CD14-positive monocyte (primary cell): ENCODE data around the gene SLC16A4. TPM values are rescaled to one million over a fixed set of nuclear protein-coding genes. Genes with fewer than 3 reads are reported as not detected.
"Not testable (repeated sequence)": the region's sequence is repeated elsewhere in the genome, so short reads cannot be mapped to it uniquely, and the experiment has no call there.

Experiments
- DNase-seq, 3 donors: peaks; one replicate each; pipeline ENCODE4 v3.0.0-alpha.2; 2011 to 2022
- H2AFZ ChIP-seq: 2 replicates; pipeline ENCODE4 v1.6.0; 2012; ENCODE audit warnings: mild to moderate bottlenecking, low read depth, low read length, inconsistent platforms; ENCODE audit not compliant: insufficient read depth, poor library complexity, severe bottlenecking
- H3K27ac ChIP-seq, 2 donors: 1 replicate in 1 of 2; 2 replicates in 1 of 2; pipeline ENCODE4 v1.5.1; 2012 to 2013; ENCODE audit warnings: low read length in 2 of 2, control low read depth in 1 of 2, inconsistent platforms in 1 of 2, low read depth in 1 of 2, mild to moderate bottlenecking in 1 of 2
- H3K27me3 ChIP-seq, 2 donors: one replicate each; pipeline versions ENCODE4 v1.6.0 to v1.6.1; 2011 to 2013; ENCODE audit warnings: low read length in 2 of 2; ENCODE audit not compliant: control insufficient read depth in 2 of 2, insufficient read depth in 2 of 2
- H3K36me3 ChIP-seq, 2 donors: replicated peaks in 1 of 2; 1 replicate in 1 of 2; 2 replicates in 1 of 2; pipeline versions ENCODE4 v1.5.1 to v1.6.1; 2012 to 2013; ENCODE audit warnings: low read length in 2 of 2, control low read depth in 1 of 2, inconsistent platforms in 1 of 2, mild to moderate bottlenecking in 1 of 2; ENCODE audit not compliant: insufficient read depth in 2 of 2, control insufficient read depth in 1 of 2
- H3K4me1 ChIP-seq, 2 donors: 1 replicate in 1 of 2; 2 replicates in 1 of 2; pipeline versions ENCODE4 v1.5.1 to v1.6.1; 2012 to 2013; ENCODE audit warnings: low read length in 2 of 2, control low read depth in 1 of 2, inconsistent platforms in 1 of 2, mild to moderate bottlenecking in 1 of 2, moderate library complexity in 1 of 2; ENCODE audit not compliant: insufficient read depth in 2 of 2, control insufficient read depth in 1 of 2
- H3K4me2 ChIP-seq: replicated peaks from 2 replicates; pipeline ENCODE3; 2012; ENCODE audit warnings: low read length, moderate library complexity, mild to moderate bottlenecking; ENCODE audit not compliant: poor library complexity, severe bottlenecking; ENCODE audit errors: extremely low read depth
- H3K4me3 ChIP-seq, 3 experiments: fragments of 200-600 bp in 1 of 3; sonication (generic) in 1 of 3; replicated peaks in 1 of 3; 1 replicate in 2 of 3; 2 replicates in 1 of 3; pipeline ENCODE4 v1.5.1; 2011 to 2013; ENCODE audit warnings: low read length in 3 of 3, mild to moderate bottlenecking in 3 of 3, control low read depth in 2 of 3, low read depth in 2 of 3, inconsistent platforms in 1 of 3, moderate library complexity in 1 of 3
- H3K79me2 ChIP-seq: 2 replicates; pipeline ENCODE4 v1.6.0; 2012; ENCODE audit warnings: mild to moderate bottlenecking, control low read depth, inconsistent platforms, low read length, moderate library complexity; ENCODE audit not compliant: insufficient read depth
- H3K9ac ChIP-seq: 2 replicates; pipeline ENCODE4 v1.6.0; 2017; ENCODE audit warnings: low read length, mild to moderate bottlenecking; ENCODE audit not compliant: insufficient read depth, poor library complexity, severe bottlenecking
- H3K9me3 ChIP-seq, 2 donors: replicated peaks in 1 of 2; 1 replicate in 1 of 2; 2 replicates in 1 of 2; pipeline versions ENCODE4 v1.5.1 to v1.6.1; 2012 to 2013; ENCODE audit warnings: low read length in 2 of 2, control low read depth in 1 of 2; ENCODE audit not compliant: control insufficient read depth in 1 of 2, insufficient read depth in 1 of 2
- H4K20me1 ChIP-seq: 2 replicates; pipeline ENCODE4 v1.6.0; 2012; ENCODE audit warnings: mild to moderate bottlenecking, low read length, control low read depth, moderate library complexity; ENCODE audit not compliant: insufficient read depth
- H3K27ac Mint-ChIP-seq, 7 donors: one replicate each; pipeline ENCODE4 v1.8.0; 2020; ENCODE audit warnings: mild to moderate bottlenecking in 7 of 7, mixed read lengths in 7 of 7, moderate library complexity in 6 of 7, inconsistent platforms in 2 of 7
- H3K27me3 Mint-ChIP-seq, 3 donors: one replicate each; pipeline ENCODE4 v1.8.0; 2021 to 2022; ENCODE audit warnings: low read depth in 3 of 3, mild to moderate bottlenecking in 3 of 3, mixed read lengths in 3 of 3, moderate library complexity in 3 of 3, inconsistent platforms in 1 of 3
- H3K36me3 Mint-ChIP-seq, 2 donors: one replicate each; pipeline ENCODE4 v1.8.0; 2020; ENCODE audit warnings: mixed read lengths in 2 of 2, inconsistent platforms in 1 of 2, mild to moderate bottlenecking in 1 of 2
- H3K4me1 Mint-ChIP-seq: one replicate; pipeline ENCODE4 v1.8.0; 2020; ENCODE audit warnings: mild to moderate bottlenecking, mixed read lengths
- H3K4me3 Mint-ChIP-seq, 2 donors: one replicate each; pipeline ENCODE4 v1.8.0; 2020; ENCODE audit warnings: mild to moderate bottlenecking in 2 of 2, mixed read lengths in 2 of 2, moderate library complexity in 1 of 2
- H3K9me3 Mint-ChIP-seq, 7 donors: one replicate each; pipeline ENCODE4 v1.8.0; 2020 to 2022; ENCODE audit warnings: mixed read lengths in 7 of 7, mild to moderate bottlenecking in 6 of 7, moderate library complexity in 6 of 7, inconsistent platforms in 2 of 7
- WGBS: methylation state at CpG from one replicate; pipeline ENCODE4 v1.1.5; 2013; ENCODE audit warnings: missing lambda C conversion rate; ENCODE audit not compliant: insufficient coverage; 5-methylcytosine and 5-hydroxymethylcytosine counted together
- intact Hi-C, 2 donors: fragments of 100-400 bp; cut with micrococcal nuclease; formaldehyde crosslinking; loops; one replicate each; pipeline versions ENCODE4 v1.15.0 to v1.15.1; 2023
- polyA plus RNA-seq, 3 donors: library from polyadenylated mRNA; depleted of rRNA in 1 of 3; unstranded in 2 of 3; stranded (reverse) in 1 of 3; fragments of 300-500 nt in 2 of 3; fragments of >200 nt in 1 of 3; fragmentation: Illumina TruSeq in 2 of 3; gene quantifications; 1 replicate in 2 of 3; 2 replicates in 1 of 3; pipeline ENCODE4 v1.2.3, GENCODE V29; 2012 to 2021
- TF ChIP-seq, protein P1 (sequence below): fragments of 200-600 bp; IDR thresholded peaks from one replicate; pipeline ENCODE4 v1.8.0; 2022; ENCODE audit warnings: antibody characterized with exemption, mild to moderate bottlenecking

The SLC16A4 gene
- polyA plus RNA-seq, 3 donors = 0.13 to 0.26 (median 0.25) TPM

DNA sequence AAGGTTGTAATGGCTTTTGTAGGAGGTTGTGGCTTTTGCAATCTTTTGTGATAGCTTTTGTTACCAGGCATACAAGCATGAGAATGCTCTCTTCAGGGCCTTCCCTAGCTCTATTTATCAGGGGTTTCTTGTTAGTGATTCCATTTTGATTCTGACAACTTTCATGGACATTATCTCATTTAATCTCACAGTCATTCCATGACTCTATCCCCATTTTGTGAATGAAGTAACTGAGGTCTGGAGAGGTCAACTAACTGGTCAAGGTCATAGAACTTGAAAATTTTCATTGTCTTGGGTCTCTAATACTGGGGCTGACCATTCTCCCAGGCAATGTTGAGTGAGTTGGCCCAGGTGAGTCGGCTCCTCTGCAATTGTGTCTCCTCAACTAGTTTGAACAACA is 27.9 kb upstream of the SLC16A4 start:
- 100% methylated on average over 1 of the region's 1 CpG for WGBS
- no peak overlapping the region for H3K4me3 Mint-ChIP-seq
- no peak overlapping the region for H3K27ac Mint-ChIP-seq
- Histone ChIP-seq H2AFZ (no peak overlapping the region), H3K9ac (no peak overlapping the region), H3K9me3 (peaks cover 0 to 3% of the 10 kb centered on the region in 2 donors), H4K20me1 (no peaks in the 10 kb centered on the region), H3K27ac (no peak overlapping the region), H3K79me2 (no peaks in the 10 kb centered on the region), H3K4me2 (no peak overlapping the region), H3K36me3 (no peaks in the 10 kb centered on the region), H3K27me3 (no peaks in the 10 kb centered on the region), H3K4me1 (peaks cover 28 to 30% of the 10 kb centered on the region in 2 donors), H3K4me3 (no peak overlapping the region)
- TF ChIP-seq, protein P1, sequence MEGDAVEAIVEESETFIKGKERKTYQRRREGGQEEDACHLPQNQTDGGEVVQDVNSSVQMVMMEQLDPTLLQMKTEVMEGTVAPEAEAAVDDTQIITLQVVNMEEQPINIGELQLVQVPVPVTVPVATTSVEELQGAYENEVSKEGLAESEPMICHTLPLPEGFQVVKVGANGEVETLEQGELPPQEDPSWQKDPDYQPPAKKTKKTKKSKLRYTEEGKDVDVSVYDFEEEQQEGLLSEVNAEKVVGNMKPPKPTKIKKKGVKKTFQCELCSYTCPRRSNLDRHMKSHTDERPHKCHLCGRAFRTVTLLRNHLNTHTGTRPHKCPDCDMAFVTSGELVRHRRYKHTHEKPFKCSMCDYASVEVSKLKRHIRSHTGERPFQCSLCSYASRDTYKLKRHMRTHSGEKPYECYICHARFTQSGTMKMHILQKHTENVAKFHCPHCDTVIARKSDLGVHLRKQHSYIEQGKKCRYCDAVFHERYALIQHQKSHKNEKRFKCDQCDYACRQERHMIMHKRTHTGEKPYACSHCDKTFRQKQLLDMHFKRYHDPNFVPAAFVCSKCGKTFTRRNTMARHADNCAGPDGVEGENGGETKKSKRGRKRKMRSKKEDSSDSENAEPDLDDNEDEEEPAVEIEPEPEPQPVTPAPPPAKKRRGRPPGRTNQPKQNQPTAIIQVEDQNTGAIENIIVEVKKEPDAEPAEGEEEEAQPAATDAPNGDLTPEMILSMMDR = no peak
- no peaks in the 10 kb centered on the region for H3K36me3 Mint-ChIP-seq
- intact Hi-C loops = no loop called here
- peaks cover 0 to 10% (median 6%) of the 10 kb centered on the region in 7 donors for H3K9me3 Mint-ChIP-seq
- no peak for DNase-seq
- peaks cover 27% of the 10 kb centered on the region for H3K4me1 Mint-ChIP-seq
- H3K27me3 Mint-ChIP-seq = peaks cover 0 to 6% (median 2%) of the 10 kb centered on the region in 3 donors

DNA sequence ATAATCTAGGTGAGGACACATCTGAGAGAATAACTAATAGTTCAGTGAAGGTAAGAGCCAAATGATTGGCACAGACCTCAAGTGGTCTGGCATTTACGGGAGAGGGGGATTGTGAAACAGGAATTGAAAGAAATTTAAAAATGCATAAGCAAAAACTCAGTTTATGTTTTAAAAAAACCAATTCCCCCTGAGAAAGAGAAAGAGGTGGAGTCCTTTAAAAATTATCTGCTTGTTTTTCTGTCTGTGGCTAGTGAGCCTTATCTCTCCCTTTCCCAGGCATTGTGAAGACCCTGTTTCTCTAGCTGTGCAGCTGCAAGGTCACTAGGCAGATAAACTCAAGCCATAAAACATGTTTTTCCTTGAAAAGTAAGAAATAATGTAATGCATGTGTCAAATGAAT is 22.2 kb upstream of the SLC16A4 start:
- not testable (repeated sequence) for H3K36me3 ChIP-seq, H3K27ac ChIP-seq, H3K27me3 Mint-ChIP-seq, H3K4me3 ChIP-seq, H3K9ac ChIP-seq, H3K27me3 ChIP-seq, H3K9me3 Mint-ChIP-seq, H3K9me3 ChIP-seq, H4K20me1 ChIP-seq, H3K79me2 ChIP-seq, DNase-seq, H3K4me3 Mint-ChIP-seq, H3K36me3 Mint-ChIP-seq
- no CpG with 5 or more reads among the region's 1 CpG for WGBS
- intact Hi-C loops = loop anchor here in 1 of 2 donors (2.0 kb wide), 1 partner anchor 48 kb away; no protein-coding TSS in a partner anchor
- H3K4me1 Mint-ChIP-seq = peaks cover 13% of the 10 kb centered on the region
- H3K4me2 ChIP-seq = peak overlapping the region; percentile 3
- peaks cover 11% of the 10 kb centered on the region in 2 donors for H3K4me1 ChIP-seq
- H3K27ac Mint-ChIP-seq = peak overlapping the region in 1 of 7 donors; percentile 87
- peak overlapping the region; percentile 48 for H2AFZ ChIP-seq
